ENCODE data around the gene FAM89B. TPM values are rescaled to one million over a fixed set of nuclear protein-coding genes. Genes with fewer than 3 reads are reported as not detected.

FAM89B gene
- total RNA-seq, 4 donors from 2014 or later = 30.8 to 44.6 (median 32.4) TPM

DNA sequence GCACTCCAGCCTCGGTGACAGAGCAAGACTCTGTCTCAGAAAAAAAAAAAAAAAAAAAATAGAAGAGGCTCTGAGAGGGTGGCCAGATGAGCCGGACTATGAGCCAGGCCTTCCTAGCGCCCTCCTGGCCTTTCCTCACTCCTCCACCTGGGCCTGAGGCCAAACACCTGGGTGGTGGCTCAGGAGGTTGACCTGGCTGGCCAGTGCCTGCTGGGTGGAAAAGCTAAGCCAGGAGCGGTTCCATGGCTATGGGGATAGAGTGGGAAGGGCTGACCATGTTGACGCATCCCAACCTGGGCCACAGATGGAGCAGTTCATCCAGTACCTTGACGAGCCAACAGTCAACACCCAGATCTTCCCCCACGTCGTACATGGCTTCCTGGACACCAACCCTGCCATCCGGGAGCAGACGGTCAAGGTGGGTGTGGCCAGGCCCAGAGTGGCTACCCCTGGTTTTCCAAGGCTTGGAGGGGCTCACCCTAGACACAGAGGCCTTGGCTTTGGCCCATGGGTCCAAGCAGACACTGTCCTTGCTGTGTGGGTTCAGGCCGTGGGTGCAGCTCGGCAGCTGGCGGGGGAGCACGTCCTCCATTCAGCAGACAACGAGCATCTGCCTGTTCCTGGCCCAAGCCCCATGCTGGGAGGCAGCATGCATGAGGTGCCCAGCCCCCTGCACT lies 39.8 kb upstream of the FAM89B start:
- H3K27me3 ChIP-seq = no peaks in the 10 kb centered on the region
- TF ChIP-seq POLR2A (IDR thresholded peaks at IDR 0.05) = no peak
- TF ChIP-seq, protein P1, sequence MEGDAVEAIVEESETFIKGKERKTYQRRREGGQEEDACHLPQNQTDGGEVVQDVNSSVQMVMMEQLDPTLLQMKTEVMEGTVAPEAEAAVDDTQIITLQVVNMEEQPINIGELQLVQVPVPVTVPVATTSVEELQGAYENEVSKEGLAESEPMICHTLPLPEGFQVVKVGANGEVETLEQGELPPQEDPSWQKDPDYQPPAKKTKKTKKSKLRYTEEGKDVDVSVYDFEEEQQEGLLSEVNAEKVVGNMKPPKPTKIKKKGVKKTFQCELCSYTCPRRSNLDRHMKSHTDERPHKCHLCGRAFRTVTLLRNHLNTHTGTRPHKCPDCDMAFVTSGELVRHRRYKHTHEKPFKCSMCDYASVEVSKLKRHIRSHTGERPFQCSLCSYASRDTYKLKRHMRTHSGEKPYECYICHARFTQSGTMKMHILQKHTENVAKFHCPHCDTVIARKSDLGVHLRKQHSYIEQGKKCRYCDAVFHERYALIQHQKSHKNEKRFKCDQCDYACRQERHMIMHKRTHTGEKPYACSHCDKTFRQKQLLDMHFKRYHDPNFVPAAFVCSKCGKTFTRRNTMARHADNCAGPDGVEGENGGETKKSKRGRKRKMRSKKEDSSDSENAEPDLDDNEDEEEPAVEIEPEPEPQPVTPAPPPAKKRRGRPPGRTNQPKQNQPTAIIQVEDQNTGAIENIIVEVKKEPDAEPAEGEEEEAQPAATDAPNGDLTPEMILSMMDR (IDR thresholded peaks at IDR 0.05) = no peak
- no peak overlapping the region for H3K27ac ChIP-seq
- H3K36me3 ChIP-seq = peaks cover 0 to 84% (median 0%) of the 10 kb centered on the region in 3 donors
- no peaks in the 10 kb centered on the region for H3K4me1 ChIP-seq
- H3K9me3 ChIP-seq = no peaks in the 10 kb centered on the region
- no peak for DNase-seq
- no peak overlapping the region for H3K4me3 ChIP-seq

DNA sequence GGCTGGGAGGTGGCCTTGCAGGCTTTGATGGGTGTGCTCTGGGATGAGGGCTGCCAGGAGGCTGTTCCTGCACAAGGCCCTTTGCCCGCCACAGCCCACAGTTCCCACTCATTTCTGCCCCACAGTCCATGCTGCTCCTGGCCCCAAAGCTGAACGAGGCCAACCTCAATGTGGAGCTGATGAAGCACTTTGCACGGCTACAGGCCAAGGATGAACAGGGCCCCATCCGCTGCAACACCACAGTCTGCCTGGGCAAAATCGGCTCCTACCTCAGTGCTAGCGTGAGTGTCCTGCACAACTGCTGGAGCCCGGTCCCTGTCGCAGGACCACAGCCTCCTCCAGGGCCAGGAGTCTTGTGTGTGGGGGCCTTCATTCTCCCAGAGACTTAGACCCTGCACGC lies 37.2 kb upstream of the FAM89B start:
- no peaks in the 10 kb centered on the region for H3K27me3 ChIP-seq
- no peak overlapping the region for H3K4me3 ChIP-seq
- no peak for DNase-seq
- TF ChIP-seq POLR2A (IDR thresholded peaks at IDR 0.05) = no peak
- TF ChIP-seq, protein P1 (IDR thresholded peaks at IDR 0.05) = no peak
- peaks cover 0 to 11% (median 5%) of the 10 kb centered on the region in 4 donors for H3K4me1 ChIP-seq
- H3K36me3 ChIP-seq = peaks cover 0 to 85% (median 0%) of the 10 kb centered on the region in 3 donors
- H3K9me3 ChIP-seq = no peaks in the 10 kb centered on the region
- no peak overlapping the region for H3K27ac ChIP-seq

DNA sequence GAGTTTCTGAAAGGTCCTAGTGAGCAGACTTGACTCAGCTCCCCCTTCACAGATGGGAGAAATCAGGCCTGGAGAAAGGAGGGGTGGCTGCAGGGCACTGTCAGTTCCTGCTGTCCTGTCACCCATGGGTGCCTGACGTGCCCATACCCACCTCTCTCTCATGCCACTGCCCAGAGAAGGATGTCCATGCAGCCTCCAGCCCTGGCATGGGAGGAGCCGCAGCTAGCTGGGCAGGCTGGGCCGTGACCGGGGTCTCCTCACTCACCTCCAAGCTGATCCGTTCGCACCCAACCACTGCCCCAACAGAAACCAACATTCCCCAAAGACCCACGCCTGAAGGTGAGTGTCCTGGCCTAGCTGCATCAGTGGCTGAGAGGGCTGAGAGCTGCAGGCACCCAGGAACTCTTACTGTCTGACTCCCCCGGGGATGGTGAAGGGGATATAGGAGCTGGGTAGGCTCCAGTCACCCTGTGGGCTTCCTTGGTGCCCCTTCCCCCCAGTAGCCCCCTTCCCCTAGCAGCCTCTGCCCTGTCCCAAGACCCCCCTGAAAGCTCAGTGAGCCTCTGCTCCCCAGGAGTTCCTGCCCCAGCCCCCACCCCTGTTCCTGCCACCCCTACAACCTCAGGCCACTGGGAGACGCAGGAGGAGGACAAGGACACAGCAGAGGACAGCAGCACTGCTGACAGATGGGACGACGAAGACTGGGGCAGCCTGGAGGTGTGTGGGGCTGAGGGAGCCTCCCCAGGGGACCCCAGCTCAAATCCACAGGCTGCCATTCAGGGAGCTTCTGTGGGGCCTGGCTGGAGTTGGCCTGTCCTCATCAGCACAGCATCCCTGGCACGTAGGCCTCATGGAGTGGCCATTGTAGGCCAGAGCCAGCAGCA lies 35.7 kb upstream of the FAM89B start:
- Histone ChIP-seq H3K27me3 (no peaks in the 10 kb centered on the region), H3K4me1 (peaks cover 5 to 23% (median 13%) of the 10 kb centered on the region in 4 donors), H3K9me3 (no peaks in the 10 kb centered on the region), H3K36me3 (peaks cover 0 to 70% (median 0%) of the 10 kb centered on the region in 3 donors), H3K27ac (no peak overlapping the region), H3K4me3 (no peak overlapping the region)
- no peak for TF ChIP-seq POLR2A (IDR thresholded peaks at IDR 0.05)
- TF ChIP-seq, protein P1 (IDR thresholded peaks at IDR 0.05) = no peak
- no peak for DNase-seq

DNA sequence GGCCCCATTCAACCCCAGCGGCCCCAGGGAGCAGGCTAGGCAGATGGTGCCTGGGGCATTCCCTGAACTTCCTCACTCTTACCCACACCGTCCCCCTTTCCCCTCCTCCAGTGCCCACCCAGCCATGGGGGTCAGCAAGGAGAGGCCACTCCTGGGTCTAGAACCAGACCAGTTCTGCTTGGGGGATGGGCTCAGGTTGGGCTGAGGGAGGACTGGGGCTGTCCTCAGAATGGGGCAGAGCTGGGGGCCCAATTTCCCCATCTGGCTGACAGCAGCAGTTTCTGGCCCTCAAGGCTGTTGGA lies 35.1 kb upstream of the FAM89B start:
- DNase-seq = no peak
- TF ChIP-seq POLR2A (IDR thresholded peaks at IDR 0.05) = no peak
- TF ChIP-seq, protein P1 (IDR thresholded peaks at IDR 0.05) = no peak
- Histone ChIP-seq H3K36me3 (peaks cover 0 to 64% (median 0%) of the 10 kb centered on the region in 3 donors), H3K27me3 (no peaks in the 10 kb centered on the region), H3K9me3 (no peaks in the 10 kb centered on the region), H3K27ac (no peak overlapping the region), H3K4me1 (peaks cover 5 to 25% (median 13%) of the 10 kb centered on the region in 4 donors), H3K4me3 (no peak overlapping the region)

DNA sequence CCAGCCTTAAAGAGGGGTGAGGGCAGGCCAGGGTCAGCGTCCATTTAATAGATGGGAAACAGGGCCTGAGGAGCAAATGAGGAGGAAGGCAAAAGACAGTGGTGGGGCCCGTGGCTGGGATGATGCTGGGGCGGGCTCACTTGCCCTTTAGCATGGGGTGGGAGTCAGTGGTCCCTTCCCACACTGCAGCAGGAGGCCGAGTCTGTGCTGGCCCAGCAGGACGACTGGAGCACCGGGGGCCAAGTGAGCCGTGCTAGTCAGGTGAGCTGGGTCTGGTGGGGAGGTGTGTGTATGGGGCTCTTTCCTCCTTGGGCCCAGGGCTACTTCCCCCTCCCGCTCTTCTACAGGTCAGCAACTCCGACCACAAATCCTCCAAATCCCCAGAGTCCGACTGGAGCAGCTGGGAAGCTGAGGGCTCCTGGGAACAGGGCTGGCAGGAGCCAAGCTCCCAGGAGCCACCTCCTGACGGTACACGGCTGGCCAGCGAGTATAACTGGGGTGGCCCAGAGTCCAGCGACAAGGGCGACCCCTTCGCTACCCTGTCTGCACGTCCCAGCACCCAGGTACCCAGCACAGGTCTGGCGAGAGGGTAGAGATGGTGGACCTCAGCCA lies 34.6 kb upstream of the FAM89B start:
- H3K4me1 ChIP-seq = peaks cover 5 to 25% (median 13%) of the 10 kb centered on the region in 4 donors
- no peak overlapping the region for H3K27ac ChIP-seq
- H3K9me3 ChIP-seq = no peaks in the 10 kb centered on the region
- peaks cover 0 to 59% (median 0%) of the 10 kb centered on the region in 3 donors for H3K36me3 ChIP-seq
- no peaks in the 10 kb centered on the region for H3K27me3 ChIP-seq
- H3K4me3 ChIP-seq = no peak overlapping the region
- TF ChIP-seq, protein P1 (IDR thresholded peaks at IDR 0.05) = no peak
- no peak for TF ChIP-seq POLR2A (IDR thresholded peaks at IDR 0.05)
- DNase-seq = no peak
